Thyroid gland (tissue), 4 donors: ENCODE results near the gene TBXA2R. TPM values are rescaled to one million over a fixed set of nuclear protein-coding genes. Genes with fewer than 3 reads are reported as not detected.

Experiments used
- DNase-seq, 2 donors: peaks; one replicate each; pipeline ENCODE4 v3.0.0-alpha.2; 2019
- H3K27ac ChIP-seq, 3 donors: fragments of 200-600 bp; sonication (generic); 1 replicate in 2 of 3; 2 replicates in 1 of 3; pipeline ENCODE4 v1.5.1; 2016 to 2019; ENCODE audit warnings: mild to moderate bottlenecking in 1 of 3, moderate library complexity in 1 of 3
- H3K27me3 ChIP-seq: fragments of 200-600 bp; sonication (generic); one replicate; pipeline ENCODE4 v1.5.1; 2019
- H3K36me3 ChIP-seq, 2 donors: fragments of 200-600 bp; sonication (generic); one replicate each; pipeline ENCODE4 v1.5.1; 2016 to 2019
- H3K4me1 ChIP-seq, 2 donors: fragments of 200-600 bp; sonication (generic); one replicate each; pipeline ENCODE4 v1.5.1; 2017 to 2019
- H3K4me3 ChIP-seq, 3 donors: fragments of 200-600 bp; sonication (generic); replicated peaks in 1 of 3; 1 replicate in 2 of 3; 2 replicates in 1 of 3; pipeline ENCODE4 v1.5.1; 2016; ENCODE audit warnings: mild to moderate bottlenecking in 1 of 3
- H3K9me3 ChIP-seq: fragments of 200-600 bp; sonication (generic); one replicate; pipeline ENCODE4 v1.5.1; 2017
- CTCF ChIP-seq, 6 experiments: fragments of 200-600 bp in 3 of 6; fragments of 450-650 bp in 3 of 6; sonication (generic) in 3 of 6; IDR thresholded peaks; one replicate each; pipeline ENCODE4 v1.5.1; 2016 to 2019; ENCODE audit warnings: antibody characterized with exemption in 6 of 6, mild to moderate bottlenecking in 2 of 6, inconsistent platforms in 1 of 6, moderate library complexity in 1 of 6
- POLR2A ChIP-seq, 2 donors: fragments of 450-650 bp; IDR thresholded peaks; one replicate each; pipeline ENCODE4 v1.6.1; 2017; ENCODE audit warnings: antibody characterized with exemption in 2 of 2, mild to moderate bottlenecking in 2 of 2, moderate library complexity in 1 of 2
- WGBS, 2 donors: methylation state at CpG; one replicate each; pipeline ENCODE4 v1.1.5; 2017; 5-methylcytosine and 5-hydroxymethylcytosine counted together
- intact Hi-C: fragments of 100-400 bp; cut with DNase I; formaldehyde crosslinking; loops from one replicate; pipeline ENCODE4 v1.15.1; 2023
- total RNA-seq, 4 donors: library from RNA; depleted of rRNA; stranded (reverse); fragments of >200 nt; gene quantifications; one replicate each; pipeline ENCODE4 v1.2.3, GENCODE V29; 2016

Gene TBXA2R
- total RNA-seq, 4 donors from 2014 or later, result 0.40 to 2.1 (median 1.3) TPM

GRCh38 chr19:3612901-3613741 is 6.4 kb upstream of the TBXA2R start:
- no peak for DNase-seq
- intact Hi-C loops, result no loop called here
- Histone ChIP-seq H3K36me3 (peaks cover 18 to 20% of the 10 kb centered on the region in 2 donors), H3K9me3 (no peaks in the 10 kb centered on the region), H3K4me3 (no peak overlapping the region), H3K27ac (no peak overlapping the region), H3K27me3 (no peaks in the 10 kb centered on the region), H3K4me1 (peaks cover 0 to 11% of the 10 kb centered on the region in 2 donors)
- TF ChIP-seq POLR2A (IDR thresholded peaks at IDR 0.05) (no peak), CTCF (IDR thresholded peaks at IDR 0.05) (no peak)
- WGBS, 2 donors, result 89 to 91% methylated on average over 17 to 71 of the region's 79 CpGs

GRCh38 chr19:3612330-3612729 is 5.7 kb upstream of the TBXA2R start:
- 97 to 99% methylated on average over 27 to 32 of the region's 33 CpGs for WGBS, 2 donors
- peaks cover 18 to 20% of the 10 kb centered on the region in 2 donors for H3K36me3 ChIP-seq
- intact Hi-C loops, result no loop called here

GRCh38 chr19:3611841-3612240 is 5.2 kb upstream of the TBXA2R start:
- intact Hi-C loops, result no loop called here
- 95 to 96% methylated on average over 28 to 36 of the region's 36 CpGs for WGBS, 2 donors
- Histone ChIP-seq H3K9me3 (no peaks in the 10 kb centered on the region), H3K4me3 (no peak overlapping the region), H3K36me3 (peaks cover 18 to 20% of the 10 kb centered on the region in 2 donors), H3K27me3 (peaks cover 3% of the 10 kb centered on the region), H3K4me1 (peaks cover 7 to 24% of the 10 kb centered on the region in 2 donors), H3K27ac (no peak overlapping the region)
- TF ChIP-seq POLR2A (IDR thresholded peaks at IDR 0.05) (no peak), CTCF (IDR thresholded peaks at IDR 0.05) (no peak)
- DNase-seq, result no peak

More at GRCh38 chr19:3612330-3612729, 5.7 kb upstream of the TBXA2R start:
- Histone ChIP-seq H3K4me1 (peaks cover 4 to 19% of the 10 kb centered on the region in 2 donors), H3K9me3 (no peaks in the 10 kb centered on the region), H3K27ac (no peak overlapping the region), H3K4me3 (no peak overlapping the region), H3K27me3 (no peaks in the 10 kb centered on the region)
- DNase-seq, result no peak
- TF ChIP-seq POLR2A (IDR thresholded peaks at IDR 0.05) (no peak), CTCF (IDR thresholded peaks at IDR 0.05) (no peak)

GRCh38 chr19:3610745-3611717 is 4.4 kb upstream of the TBXA2R start:
- Histone ChIP-seq H3K27me3 (peaks cover 12% of the 10 kb centered on the region), H3K4me3 (no peak overlapping the region), H3K9me3 (no peaks in the 10 kb centered on the region), H3K27ac (no peak overlapping the region), H3K36me3 (peaks cover 18 to 20% of the 10 kb centered on the region in 2 donors), H3K4me1 (peaks cover 13 to 32% of the 10 kb centered on the region in 2 donors)
- WGBS, 2 donors, result 82 to 92% methylated on average over 19 to 20 of the region's 41 CpGs
- intact Hi-C loops, result no loop called here
- TF ChIP-seq POLR2A (IDR thresholded peaks at IDR 0.05) (no peak), CTCF (IDR thresholded peaks at IDR 0.05) (no peak)
- no peak for DNase-seq
